GM18909 (cell line): ENCODE measurements around the gene CDHR3.

Source experiments
- ATAC-seq: cut with Tn5 transposase; IDR thresholded peaks from one replicate; pipeline ENCODE4 v1.9.1; 2021; ENCODE audit warnings: mild to moderate bottlenecking; ENCODE audit not compliant: unreplicated experiment, poor library complexity

Gene CDHR3

DNA sequence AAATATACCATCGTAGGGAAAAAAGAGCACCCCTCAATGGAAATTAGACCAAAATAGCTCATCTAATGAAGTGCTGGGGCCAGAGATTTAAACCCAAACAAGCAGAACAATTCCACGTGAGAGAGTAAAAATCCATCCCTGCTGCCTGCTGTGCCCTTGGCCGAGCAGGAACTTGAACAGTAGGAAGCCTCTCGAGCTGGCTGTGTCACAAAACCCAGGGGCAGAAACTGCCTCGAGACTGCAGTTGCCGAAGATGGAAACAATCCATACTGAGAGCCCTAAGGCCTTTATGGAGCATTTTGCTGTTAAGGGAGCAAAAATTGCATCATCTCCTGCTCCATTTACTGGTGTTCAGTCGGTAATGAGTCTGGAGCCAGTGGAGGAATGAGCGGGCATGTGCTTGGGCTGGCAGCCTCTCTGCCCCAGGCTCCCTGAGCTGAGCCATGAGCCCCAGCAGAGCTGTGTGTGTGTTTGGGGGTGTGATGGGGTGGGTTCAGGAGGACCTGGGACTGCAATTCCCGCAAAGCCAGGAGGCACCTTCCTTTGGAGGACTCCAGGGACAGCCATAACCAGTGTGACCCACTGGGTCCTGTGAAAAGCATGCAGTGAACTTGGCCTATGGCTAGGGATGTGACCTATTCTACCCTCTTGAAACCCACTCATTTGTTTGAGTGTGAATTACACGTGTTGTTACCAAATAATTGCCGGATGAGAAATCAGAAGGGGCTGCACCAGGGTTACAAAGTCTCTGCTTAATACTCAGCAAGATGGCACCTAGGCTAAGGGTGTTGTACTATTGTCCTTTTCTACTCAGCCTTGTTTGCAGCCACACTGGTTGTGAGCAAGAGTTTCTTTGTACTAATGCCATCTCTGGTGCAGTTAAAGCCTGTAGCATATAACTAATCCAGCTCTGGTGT is 58.3 kb downstream of the CDHR3 start:
- no peak for ATAC-seq

GRCh38 chr7:106022193-106022821 is 59.2 kb downstream of the CDHR3 start:
- peak; percentile 85 for ATAC-seq

GRCh38 chr7:106023369-106024322 is 60.6 kb downstream of the CDHR3 start:
- ATAC-seq, result no peak

- no peak for ATAC-seq
These were observed 63.0 kb downstream of the CDHR3 start for GRCh38 chr7:106026101-106026500.

DNA sequence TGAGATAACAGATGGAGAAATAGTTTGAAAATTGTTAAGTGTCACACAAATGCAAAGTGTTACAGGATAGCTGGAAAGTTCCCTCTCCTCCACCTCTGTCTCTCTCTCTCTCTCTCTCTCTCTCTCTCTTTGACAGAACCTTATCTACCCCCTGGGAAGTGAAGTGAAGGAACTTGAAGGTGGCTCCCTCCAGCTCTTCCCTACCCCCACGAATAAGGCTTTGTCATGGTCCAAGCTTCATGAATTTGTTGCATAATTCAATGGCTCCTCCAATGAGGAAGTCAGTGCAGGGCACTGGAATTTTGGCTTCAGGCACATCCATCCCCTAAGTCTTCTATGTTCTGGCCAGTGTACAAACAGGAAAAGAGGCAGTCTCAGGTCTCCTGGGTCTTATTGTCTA is 66.4 kb downstream of the CDHR3 start:
- ATAC-seq, result no peak

GRCh38 chr7:106029941-106030340 is 66.9 kb downstream of the CDHR3 start:
- ATAC-seq, result no peak

DNA sequence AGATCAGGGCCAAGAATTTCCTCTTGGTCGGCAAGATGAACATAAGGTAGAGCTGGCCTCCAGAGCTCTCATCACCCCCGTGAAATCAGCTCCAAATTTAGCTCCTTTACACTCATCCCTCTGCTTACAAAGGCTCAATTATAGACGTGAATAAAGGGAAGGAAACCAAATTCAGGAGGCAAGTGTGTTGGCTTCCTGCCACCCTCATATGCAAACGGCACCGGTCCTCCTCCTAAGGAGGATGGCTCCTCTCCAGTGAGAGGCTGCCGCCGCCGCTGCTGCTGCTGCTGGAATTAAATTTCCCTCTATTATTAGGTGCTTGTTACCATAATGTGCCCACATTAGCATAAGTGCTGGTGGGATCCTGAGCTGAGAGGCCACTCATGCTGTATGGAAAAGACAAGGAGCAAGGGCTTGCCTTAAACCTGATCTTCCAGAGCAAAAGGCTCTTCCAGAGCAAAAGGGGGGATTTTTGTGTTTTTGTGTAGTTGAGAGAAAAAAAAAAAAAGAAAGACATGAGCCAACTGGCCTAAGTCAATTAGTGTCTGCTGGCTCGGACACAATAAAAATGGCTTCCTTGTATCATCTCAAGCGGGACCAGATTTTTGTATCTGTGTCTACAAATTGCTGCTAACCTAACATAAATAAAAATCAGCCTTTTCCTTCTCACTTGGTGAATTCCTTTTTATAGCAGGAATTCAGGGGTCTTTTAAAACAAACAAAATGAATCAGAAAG is 68.4 kb downstream of the CDHR3 start:
- no peak for ATAC-seq

- ATAC-seq, result no peak
These were observed 69.2 kb downstream of the CDHR3 start for GRCh38 chr7:106032295-106032694.

DNA sequence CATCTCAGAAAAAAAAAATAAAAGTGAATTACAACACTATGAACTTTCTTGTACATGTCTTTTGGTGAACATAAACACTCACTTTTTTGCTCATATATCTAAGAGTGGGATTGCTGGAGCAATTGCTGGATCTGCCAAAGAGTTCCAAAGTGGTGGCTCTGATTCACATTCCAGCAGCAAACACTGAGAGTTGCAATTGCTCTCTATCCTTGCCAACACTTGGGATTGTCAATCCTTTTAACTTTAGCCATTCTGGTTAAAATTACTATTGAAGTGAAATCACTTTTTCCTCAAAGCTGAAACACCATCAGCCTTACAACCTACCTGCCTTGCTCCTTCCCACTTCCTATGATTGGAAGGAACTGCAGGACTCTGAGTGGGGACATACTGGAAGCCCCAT is 70.7 kb downstream of the CDHR3 start:
- ATAC-seq, result no peak

GRCh38 chr7:106034383-106034782 is 71.3 kb downstream of the CDHR3 start:
- no peak for ATAC-seq

DNA sequence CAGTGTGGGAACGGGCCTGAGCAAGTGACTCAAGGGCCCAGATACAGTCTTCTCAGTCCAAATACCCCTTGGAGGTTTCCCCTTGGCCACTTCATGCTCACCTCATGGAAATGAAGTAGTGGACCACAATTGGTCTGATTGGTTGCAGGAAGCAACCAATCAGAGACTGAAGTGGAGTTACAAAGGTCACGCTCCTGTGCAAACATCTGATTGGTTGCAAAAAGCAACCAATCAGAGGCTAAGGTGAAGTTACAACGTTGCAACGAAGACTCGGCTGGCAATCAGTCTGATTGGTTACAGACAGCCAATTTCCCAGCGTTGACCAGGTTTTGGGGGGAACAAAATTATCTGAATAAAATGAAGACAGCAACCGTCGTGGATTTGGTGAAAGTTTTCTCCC is 72.5 kb downstream of the CDHR3 start:
- ATAC-seq, result no peak

DNA sequence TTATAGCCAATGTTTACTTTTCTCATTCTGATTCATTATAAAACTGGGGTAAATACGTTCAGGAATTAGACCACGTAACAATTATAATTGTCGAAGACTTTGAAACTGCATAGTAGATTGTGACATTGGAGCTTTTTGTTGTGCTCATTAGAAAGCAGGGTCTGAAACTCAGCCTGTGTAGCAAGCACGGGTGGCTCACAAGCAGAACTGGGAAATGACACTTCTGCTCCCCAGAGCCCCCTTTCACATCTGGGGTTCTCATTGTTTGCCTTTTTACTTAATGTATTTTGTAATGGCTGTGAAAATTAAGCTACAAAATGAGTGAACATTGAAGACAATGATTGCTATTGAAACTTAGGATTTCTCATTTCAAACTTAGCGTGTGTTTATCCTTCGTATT is 72.9 kb downstream of the CDHR3 start:
- no peak for ATAC-seq

DNA sequence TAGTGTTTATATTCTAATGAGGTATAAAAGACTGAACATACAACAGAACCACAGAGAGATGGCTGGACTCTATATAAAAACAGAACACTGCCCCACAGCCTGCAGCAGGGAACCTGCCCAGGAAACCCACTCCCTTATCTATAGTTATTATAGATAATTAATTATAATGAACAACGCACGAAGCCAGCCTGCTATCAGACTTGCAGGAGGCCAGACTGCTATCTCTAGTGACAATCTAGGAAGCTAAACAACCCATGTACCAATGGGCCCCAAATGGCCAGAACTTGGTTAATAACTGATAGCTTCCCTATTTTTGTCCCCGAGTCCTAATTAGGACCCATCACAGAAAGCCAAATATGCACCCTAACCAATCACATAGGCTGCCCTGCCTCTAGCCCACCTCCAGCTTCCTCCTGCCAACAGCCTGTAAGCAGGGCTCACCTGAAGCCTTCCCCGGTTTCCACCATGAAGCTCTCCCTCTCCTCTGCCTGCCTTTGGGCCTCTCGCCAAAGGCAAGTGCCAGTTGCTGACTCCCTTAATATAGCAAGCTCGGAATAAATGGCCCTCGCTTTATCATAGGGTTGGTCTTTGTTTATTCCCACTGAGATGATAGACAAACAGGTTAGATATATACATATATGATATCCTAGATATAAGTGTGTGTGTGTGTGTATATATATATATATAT is 74.6 kb downstream of the CDHR3 start:
- no peak for ATAC-seq

GRCh38 chr7:106038289-106038688 is 75.2 kb downstream of the CDHR3 start:
- no peak for ATAC-seq

DNA sequence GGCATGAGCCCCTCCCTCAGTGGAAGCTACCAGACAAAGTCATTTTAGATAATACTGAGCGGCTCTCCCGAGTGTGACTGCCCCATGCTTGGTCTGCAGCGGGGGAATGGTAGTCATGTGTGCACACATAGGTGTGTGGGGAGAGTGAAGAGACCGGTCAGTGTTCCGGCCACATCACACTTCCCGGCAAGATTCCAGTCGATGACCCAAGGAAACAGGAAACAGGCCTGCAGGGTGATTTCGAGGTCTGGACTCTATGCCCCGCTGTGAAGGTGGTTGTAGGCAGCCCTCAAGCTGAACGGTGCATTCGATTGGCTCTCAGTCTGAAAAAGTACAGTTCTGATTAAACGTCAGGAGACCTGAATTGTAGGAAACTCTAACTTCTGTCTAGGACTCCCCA is 75.9 kb downstream of the CDHR3 start:
- no peak for ATAC-seq

DNA sequence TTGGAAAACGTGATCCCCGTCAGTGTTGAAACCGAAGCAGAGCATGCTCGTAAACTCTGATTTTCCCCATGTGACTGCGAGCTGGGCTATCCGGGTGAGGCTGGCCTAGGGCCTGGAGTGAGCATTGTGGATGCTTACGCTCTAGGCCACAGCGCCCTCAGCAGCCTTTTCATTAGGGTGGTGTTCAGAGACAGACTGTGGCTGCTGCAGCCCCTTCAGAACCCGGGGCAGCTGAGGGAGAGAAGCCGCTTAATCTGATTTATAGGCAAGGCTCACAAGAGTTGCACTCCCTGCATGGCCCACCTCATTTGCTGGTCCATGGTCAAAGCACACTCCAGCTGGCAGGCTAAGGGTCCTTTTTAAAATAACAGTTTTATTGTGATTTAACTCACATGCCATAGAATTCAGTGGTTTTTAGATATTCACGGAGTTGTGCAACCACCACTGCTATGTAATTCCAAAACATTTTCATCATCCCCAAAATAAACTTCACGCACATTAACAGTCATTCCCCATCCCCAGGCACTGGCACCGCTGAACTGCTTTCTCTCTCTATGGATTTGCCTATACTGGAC is 76.5 kb downstream of the CDHR3 start:
- ATAC-seq, result no peak

DNA sequence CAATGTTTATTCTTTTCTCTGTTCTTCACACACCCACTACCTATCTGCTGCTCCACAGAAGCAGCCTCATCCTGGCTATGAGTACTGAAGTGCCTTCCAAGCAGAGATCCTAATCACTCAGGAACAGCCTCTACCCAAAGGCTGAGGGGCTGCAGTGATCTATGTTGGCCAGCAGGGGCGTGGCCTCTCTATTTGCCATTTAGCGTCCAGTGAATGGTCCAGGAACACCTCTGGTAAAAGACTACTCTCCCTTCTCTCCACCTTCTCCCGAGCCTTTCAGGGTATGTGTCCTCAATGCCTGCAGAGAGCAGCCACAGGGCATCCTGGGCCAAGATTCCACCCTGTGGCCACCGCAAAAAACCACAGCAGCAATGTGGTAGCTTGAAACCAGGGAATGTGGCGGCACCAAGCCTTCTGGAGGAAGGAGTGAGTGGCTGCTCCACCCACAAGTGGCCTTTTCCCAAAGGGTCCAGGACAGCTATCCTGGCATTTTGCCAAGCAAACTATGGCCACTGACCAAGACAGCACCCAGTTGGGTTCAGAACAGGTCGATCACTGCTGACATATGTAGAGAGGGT is 78.2 kb downstream of the CDHR3 start:
- ATAC-seq, result no peak

DNA sequence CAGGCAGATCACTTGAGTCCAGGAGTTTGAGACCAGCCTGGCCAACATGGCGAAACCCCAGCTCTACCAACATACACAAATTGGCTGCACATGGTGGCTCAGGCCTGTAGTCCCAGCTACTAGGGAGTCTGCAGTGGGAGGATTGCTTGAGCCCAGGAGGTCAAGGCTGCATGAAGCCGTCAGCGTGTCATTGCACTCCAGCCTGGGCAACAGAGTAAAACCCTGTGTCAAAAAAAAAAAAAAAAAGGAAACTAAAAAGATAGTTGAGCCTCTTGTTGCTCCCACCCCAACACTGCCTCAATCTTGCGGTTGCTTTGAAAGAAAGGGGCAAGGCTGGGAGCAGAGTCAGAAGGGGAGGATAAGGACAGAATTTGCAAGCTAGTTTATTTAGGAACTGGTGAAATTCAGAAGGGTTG is 79.1 kb downstream of the CDHR3 start:
- ATAC-seq, result no peak

DNA sequence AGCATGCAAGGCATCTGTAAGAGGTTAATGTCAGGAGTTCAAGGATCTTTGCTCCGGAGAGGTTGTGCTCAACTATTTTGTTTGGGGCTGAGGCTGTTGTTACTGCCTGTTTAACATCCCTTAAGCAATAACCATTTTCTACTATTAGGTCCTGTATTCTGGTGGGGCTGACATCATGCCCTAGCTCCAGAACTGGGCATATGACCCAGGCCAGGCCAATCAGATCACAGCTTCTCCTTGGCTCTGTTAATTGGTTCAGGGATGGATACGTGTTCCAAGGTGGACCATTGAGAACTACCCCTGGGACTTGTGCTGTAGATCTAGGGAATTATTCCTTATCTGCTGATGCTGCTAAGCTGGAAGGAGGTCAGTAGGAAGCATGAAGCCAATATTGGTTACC is 82.1 kb downstream of the CDHR3 start:
- ATAC-seq, result no peak
